Activated CD4-positive, alpha-beta T cell treated with anti-CD3 and anti-CD28 coated beads, Interleukin-10, Interleukin-2, amounts not matched to agents 100 ng/mL and 50 ng/mL, durations not matched to agents 16 hours and 8 hours (primary cell): ENCODE measurements around the gene SERTM2.
"Not testable (repeated sequence)": the region's sequence is repeated elsewhere in the genome, so short reads cannot be mapped to it uniquely, and the experiment has no call there.

Source experiments
- DNase-seq: peaks from one replicate; pipeline ENCODE4 v3.0.0-alpha.2; 2020

SERTM2 gene

GRCh38 chrX:111511477-111511876 lies at the start of gene SERTM2:
TSS of gene SERTM2 (plus strand) at chrX:111511645. CDS start at chrX:111518858, 7,213 bp downstream.
- DNase-seq = no peak

GRCh38 chrX:111465669-111466068 lies 45.8 kb upstream of the SERTM2 start:
- DNase-seq = no peak

- DNase-seq = no peak
These were observed 43.5 kb upstream of the SERTM2 start for GRCh38 chrX:111467896-111468295.

GRCh38 chrX:111470681-111471403 lies 40.6 kb upstream of the SERTM2 start:
- DNase-seq = no peak

- DNase-seq = no peak
These were observed 29.5 kb upstream of the SERTM2 start for GRCh38 chrX:111481896-111482295.

GRCh38 chrX:111483135-111483534 lies 28.3 kb upstream of the SERTM2 start:
- DNase-seq = no peak

GRCh38 chrX:111483881-111484280 lies 27.6 kb upstream of the SERTM2 start:
- DNase-seq = no peak

- DNase-seq = no peak
These were observed 20.8 kb upstream of the SERTM2 start for GRCh38 chrX:111490688-111491087.

- DNase-seq = no peak
These were observed 19.4 kb upstream of the SERTM2 start for GRCh38 chrX:111492085-111492484.

GRCh38 chrX:111498538-111499103 lies 12.8 kb upstream of the SERTM2 start:
- no peak for DNase-seq

GRCh38 chrX:111503485-111503993 lies 7.9 kb upstream of the SERTM2 start:
- no peak for DNase-seq

GRCh38 chrX:111504941-111505340 lies 6.5 kb upstream of the SERTM2 start:
- no peak for DNase-seq

- DNase-seq = no peak
These were observed 5.7 kb upstream of the SERTM2 start for GRCh38 chrX:111505783-111506182.

- no peak for DNase-seq
These were observed 4.6 kb upstream of the SERTM2 start for GRCh38 chrX:111506826-111507225.

GRCh38 chrX:111507933-111508332 lies 3.5 kb upstream of the SERTM2 start:
- no peak for DNase-seq

GRCh38 chrX:111515298-111515697 lies 3.9 kb downstream of the SERTM2 start:
- no peak for DNase-seq

GRCh38 chrX:111518667-111519066 lies 7.2 kb downstream of the SERTM2 start:
- no peak for DNase-seq

GRCh38 chrX:111519215-111519614 lies 7.8 kb downstream of the SERTM2 start:
- DNase-seq = no peak

- DNase-seq = no peak
These were observed 9.1 kb downstream of the SERTM2 start for GRCh38 chrX:111520506-111520905.

GRCh38 chrX:111521169-111521568 lies 9.7 kb downstream of the SERTM2 start:
- DNase-seq = no peak

GRCh38 chrX:111543212-111543741 lies 31.8 kb downstream of the SERTM2 start:
- no peak for DNase-seq

GRCh38 chrX:111549235-111549634 lies 37.8 kb downstream of the SERTM2 start:
- DNase-seq = not testable (repeated sequence)

- DNase-seq = no peak
These were observed 44.0 kb downstream of the SERTM2 start for GRCh38 chrX:111555406-111555958.

- DNase-seq = no peak
These were observed 49.4 kb downstream of the SERTM2 start for GRCh38 chrX:111560801-111561200.
